Panc1 (cell line): ENCODE results near the gene MPI. TPM values are rescaled to one million over a fixed set of nuclear protein-coding genes. Genes with fewer than 3 reads are reported as not detected.

Source experiments
- ATAC-seq: fragments of 200-7000 bp; cut with Tn5 transposase; 2 replicates; pipeline ENCODE4 v1.9.1; 2020; ENCODE audit warnings: mild to moderate bottlenecking, moderate library complexity
- BruUV-seq: library from RNA; stranded (reverse); fragments of 400-500 nt; replicated peaks from 2 replicates; lab custom pipeline; 2021; lab: Mats Ljungman, UMichigan
- CTCF ChIA-PET: fragments of 300-600 bp; sonication (Branson Sonifier 250); formaldehyde crosslinking; loops from one replicate; lab custom pipeline; 2022; ENCODE audit warnings: antibody characterized with exemption; lab: Charles Lee
- POLR2A ChIA-PET: fragments of 300-600 bp; sonication (Branson Sonifier 250); formaldehyde crosslinking; loops from one replicate; lab custom pipeline; 2022; ENCODE audit warnings: antibody characterized with exemption; lab: Charles Lee
- DNase-seq: peaks from one replicate; pipeline ENCODE4 v3.0.0-alpha.2; 2010; ENCODE audit warnings: low read depth, low spot score
- H3K27ac ChIP-seq: 2 replicates; pipeline ENCODE4 v1.5.1; 2011; ENCODE audit warnings: mild to moderate bottlenecking, low read length, inconsistent platforms
- H3K27me3 ChIP-seq: fragments of 200-500 bp; sonication (Bioruptor generic); 2 replicates; pipeline ENCODE4 v1.6.0; 2014; ENCODE audit warnings: low read length, inconsistent platforms; ENCODE audit not compliant: control insufficient read depth, insufficient read depth
- H3K36me3 ChIP-seq: fragments of 200-500 bp; sonication (Bioruptor generic); 2 replicates; pipeline ENCODE4 v1.5.1; 2014; ENCODE audit warnings: inconsistent platforms, mild to moderate bottlenecking, low read length, moderate library complexity; ENCODE audit not compliant: control insufficient read depth, insufficient read depth
- H3K4me1 ChIP-seq: 2 replicates; pipeline ENCODE4 v1.5.1; 2011; ENCODE audit warnings: inconsistent platforms, mild to moderate bottlenecking, low read length, moderate library complexity; ENCODE audit not compliant: control insufficient read depth, insufficient read depth
- H3K4me3 ChIP-seq, 2 experiments: 2 replicates each; pipeline ENCODE4 v1.5.1; 2011 to 2012; ENCODE audit warnings: low read depth in 2 of 2, low read length in 2 of 2, mild to moderate bottlenecking in 2 of 2, inconsistent platforms in 1 of 2, moderate library complexity in 1 of 2
- H3K9me3 ChIP-seq: fragments of 200-500 bp; sonication (Bioruptor generic); 2 replicates; pipeline ENCODE4 v1.5.1; 2014; ENCODE audit warnings: low read depth, mild to moderate bottlenecking, inconsistent platforms, low read length, moderate library complexity; ENCODE audit not compliant: control insufficient read depth, insufficient read depth
- CTCF ChIP-seq: fragments of 450-650 bp; IDR thresholded peaks from 2 replicates; pipeline ENCODE4 v1.5.1; 2017; ENCODE audit warnings: mild to moderate bottlenecking
- POLR2AphosphoS5 ChIP-seq: IDR thresholded peaks from 2 replicates; pipeline ENCODE4 v1.6.1; 2012; ENCODE audit warnings: mild to moderate bottlenecking, low read depth, low read length, moderate library complexity
- REST ChIP-seq, 2 experiments: IDR thresholded peaks; 2 replicates each; pipeline ENCODE4 v1.6.1; 2011 to 2012; ENCODE audit warnings: low read depth in 2 of 2, control low read depth in 1 of 2, low read length in 1 of 2, mild to moderate bottlenecking in 1 of 2, moderate library complexity in 1 of 2; ENCODE audit not compliant: insufficient read depth in 1 of 2
- SIN3A ChIP-seq: IDR thresholded peaks from 2 replicates; pipeline ENCODE4 v1.6.1; 2012; ENCODE audit warnings: low read depth, mild to moderate bottlenecking, low read length, moderate library complexity, borderline replicate concordance; ENCODE audit not compliant: insufficient read depth
- TCF7L2 ChIP-seq: IDR thresholded peaks from 2 replicates; pipeline ENCODE4 v1.6.1; 2011; ENCODE audit warnings: mild to moderate bottlenecking, low read depth, low read length, inconsistent platforms
- in situ Hi-C: cut with HindIII; loops from 2 replicates; pipeline ENCODE4 v1.10.0; 2016; ENCODE audit warnings: low sequenced_read_pairs, low pct_unique_long_range_greater_than_20kb
- intact Hi-C: fragments of 100-400 bp; cut with micrococcal nuclease; formaldehyde crosslinking; loops from one replicate; pipeline ENCODE4 v1.10.0; 2022; ENCODE audit not compliant: unreplicated experiment
- total RNA-seq: library from RNA; stranded (reverse); gene quantifications from one replicate; pipeline ENCODE4 v1.2.1, GENCODE V29; 2021; ENCODE audit not compliant: unreplicated experiment

Gene MPI
- total RNA-seq, 1 experiment from 2014 or later = 45.8 TPM

- peaks cover 22% of the 10 kb centered on the region for H3K4me1 ChIP-seq
- POLR2A ChIA-PET = no interaction called here
- no peak for TF ChIP-seq SIN3A
- no peak for TF ChIP-seq CTCF
- TF ChIP-seq TCF7L2 = no peak
- TF ChIP-seq REST (IDR thresholded peaks at IDR 0.05; ENCODE audit: insufficient read depth in 1 of 2, low read depth in 2 of 2, low read length in 1 of 2) = no peak
- no peak for TF ChIP-seq POLR2AphosphoS5
- CTCF ChIA-PET = no interaction called here
- DNase-seq (no peak), ATAC-seq (no peak)
- in situ Hi-C loops = no loop called here
- H3K9me3 ChIP-seq = no peaks in the 10 kb centered on the region
- H3K27ac ChIP-seq = no peak overlapping the region; the same call in 1 of the 2 replicates
- BruUV-seq = no TSS peak
- no peak overlapping the region for H3K4me3 ChIP-seq
- no peaks in the 10 kb centered on the region for H3K36me3 ChIP-seq
- H3K27me3 ChIP-seq = no peaks in the 10 kb centered on the region
- intact Hi-C loops = no loop called here
Measured at GRCh38 chr15:74868059-74868458, 21.8 kb upstream of the MPI start.

- H3K4me3 ChIP-seq = no peak overlapping the region
- in situ Hi-C loops (no loop called here), intact Hi-C loops (no loop called here)
- no peak for DNase-seq
- no peak overlapping the region for H3K27ac ChIP-seq
- peaks cover 19% of the 10 kb centered on the region for H3K4me1 ChIP-seq
- no peaks in the 10 kb centered on the region for H3K36me3 ChIP-seq
- H3K27me3 ChIP-seq = no peaks in the 10 kb centered on the region
- no peaks in the 10 kb centered on the region for H3K9me3 ChIP-seq
- no TSS peak for BruUV-seq
- TF ChIP-seq REST (IDR thresholded peaks at IDR 0.05; ENCODE audit: insufficient read depth in 1 of 2, low read depth in 2 of 2, low read length in 1 of 2) (no peak), SIN3A (no peak), POLR2AphosphoS5 (no peak), CTCF (no peak), TCF7L2 (no peak)
- no peak for ATAC-seq
- POLR2A ChIA-PET = interaction anchor here (0.5 to 0.7 kb wide), 2 partner anchors 30 to 573 kb away, joined by 3 to 10 read pairs; no protein-coding TSS in a partner anchor
- CTCF ChIA-PET = interaction anchor here (0.7 kb wide), 1 partner anchor 145 kb away, joined by 7 read pairs; no protein-coding TSS in a partner anchor
Measured at GRCh38 chr15:74869372-74869725, 20.5 kb upstream of the MPI start.
